DMS153 treated with DMSO at 0.1 percent for 48 hours (cell line): ENCODE measurements around the gene DUSP10.

ENCODE experiments used
- DNase-seq: peaks from one replicate; lab custom pipeline; 2025; ENCODE audit not compliant: unreplicated experiment; lab: John Stamatoyannopoulos, UW

Gene DUSP10

GRCh38 chr1:221696027-221696426, 45.9 kb downstream of the DUSP10 start:
- DNase-seq, result no peak

GRCh38 chr1:221695301-221695700, 46.6 kb downstream of the DUSP10 start:
- no peak for DNase-seq

GRCh38 chr1:221694109-221694508, 47.8 kb downstream of the DUSP10 start:
- DNase-seq, result no peak

GRCh38 chr1:221693087-221693486, 48.8 kb downstream of the DUSP10 start:
- DNase-seq, result no peak

GRCh38 chr1:221692643-221693042, 49.2 kb downstream of the DUSP10 start:
- DNase-seq, result no peak

- DNase-seq, result no peak
Measured at GRCh38 chr1:221691261-221691660, 50.6 kb downstream of the DUSP10 start.

- no peak for DNase-seq
Measured at GRCh38 chr1:221690858-221691257, 51.0 kb downstream of the DUSP10 start.

GRCh38 chr1:221689138-221689537, 52.8 kb downstream of the DUSP10 start:
- DNase-seq, result no peak

- DNase-seq, result no peak
Measured at GRCh38 chr1:221688488-221688843, 53.4 kb downstream of the DUSP10 start.

- DNase-seq, result no peak
Measured at GRCh38 chr1:221687836-221688487, 53.9 kb downstream of the DUSP10 start.

GRCh38 chr1:221683681-221684080, 58.2 kb downstream of the DUSP10 start:
- no peak for DNase-seq

- DNase-seq, result no peak
Measured at GRCh38 chr1:221680085-221680484, 61.8 kb downstream of the DUSP10 start.

- no peak for DNase-seq
Measured at GRCh38 chr1:221678014-221678413, 63.9 kb downstream of the DUSP10 start.

- DNase-seq, result no peak
Measured at GRCh38 chr1:221675880-221676800, 65.7 kb downstream of the DUSP10 start.

GRCh38 chr1:221672965-221673364, 68.9 kb downstream of the DUSP10 start:
- DNase-seq, result no peak

- DNase-seq, result no peak
Measured at GRCh38 chr1:221672239-221672645, 69.6 kb downstream of the DUSP10 start.

GRCh38 chr1:221670081-221670480, 71.8 kb downstream of the DUSP10 start:
- DNase-seq, result no peak

GRCh38 chr1:221669441-221669840, 72.4 kb downstream of the DUSP10 start:
- DNase-seq, result no peak

- no peak for DNase-seq
Measured at GRCh38 chr1:221667504-221667903, 74.4 kb downstream of the DUSP10 start.

GRCh38 chr1:221664253-221664652, 77.6 kb downstream of the DUSP10 start:
- DNase-seq, result no peak

GRCh38 chr1:221663321-221663720, 78.6 kb downstream of the DUSP10 start:
- DNase-seq, result no peak

GRCh38 chr1:221655766-221656305, 86.1 kb downstream of the DUSP10 start:
- no peak for DNase-seq
